ENCODE data around the gene HSPBP1.

HSPBP1 gene

GRCh38 chr19:55284405-55285058, 4.6 kb upstream of the HSPBP1 start:
- TF ChIP-seq PATZ1 (CRISPR knock-in tag; IDR thresholded peaks at IDR 0.05; ENCODE audit: borderline replicate concordance) (no peak), CREB5 (CRISPR knock-in tag; IDR thresholded peaks at IDR 0.05; ENCODE audit: low read depth) (no peak), OSR1 (CRISPR knock-in tag; IDR thresholded peaks at IDR 0.05) (no peak), TOX (CRISPR knock-in tag; IDR thresholded peaks at IDR 0.05; ENCODE audit: borderline replicate concordance) (no peak), GLIS3 (CRISPR knock-in tag; IDR thresholded peaks at IDR 0.05) (no peak), CSDC2 (CRISPR knock-in tag; IDR thresholded peaks at IDR 0.05) (no peak), ZNF8 (CRISPR knock-in tag; IDR thresholded peaks at IDR 0.05) (no peak), TSHZ2 (CRISPR knock-in tag; IDR thresholded peaks at IDR 0.05) (no peak), RARB (CRISPR knock-in tag; IDR thresholded peaks at IDR 0.05) (no peak), CSRNP3 (CRISPR knock-in tag; IDR thresholded peaks at IDR 0.05) (no peak), ESRRG (CRISPR knock-in tag; IDR thresholded peaks at IDR 0.05) (no peak), ZNF70 (CRISPR knock-in tag; IDR thresholded peaks at IDR 0.05) (no peak), ZNF565 (CRISPR knock-in tag; conservative IDR thresholded peaks at IDR 0.05; ENCODE audit: low read depth) (no peak), TCF4 (CRISPR knock-in tag; IDR thresholded peaks at IDR 0.05; ENCODE audit: borderline replicate concordance) (no peak), SNAI2 (CRISPR knock-in tag; IDR thresholded peaks at IDR 0.05) (no peak), ISL1 (CRISPR knock-in tag; IDR thresholded peaks at IDR 0.05) (no peak)
- ATAC-seq, result no peak

- TF ChIP-seq ZFP3 (CRISPR knock-in tag; IDR thresholded peaks at IDR 0.05) (no peak), RARB (CRISPR knock-in tag; IDR thresholded peaks at IDR 0.05) (no peak), ZNF565 (CRISPR knock-in tag; conservative IDR thresholded peaks at IDR 0.05; ENCODE audit: low read depth) (no peak), ZC3H10 (CRISPR knock-in tag; IDR thresholded peaks at IDR 0.05) (no peak), OSR1 (CRISPR knock-in tag; IDR thresholded peaks at IDR 0.05) (no peak), PPARA (CRISPR knock-in tag; IDR thresholded peaks at IDR 0.05; ENCODE audit: borderline replicate concordance) (no peak), TOX (CRISPR knock-in tag; IDR thresholded peaks at IDR 0.05; ENCODE audit: borderline replicate concordance) (no peak), ESRRG (CRISPR knock-in tag; IDR thresholded peaks at IDR 0.05) (no peak), PATZ1 (CRISPR knock-in tag; IDR thresholded peaks at IDR 0.05; ENCODE audit: borderline replicate concordance) (no peak), TCF4 (CRISPR knock-in tag; IDR thresholded peaks at IDR 0.05; ENCODE audit: borderline replicate concordance) (no peak), ZNF8 (CRISPR knock-in tag; IDR thresholded peaks at IDR 0.05) (no peak), GLIS3 (CRISPR knock-in tag; IDR thresholded peaks at IDR 0.05) (no peak), CREB5 (CRISPR knock-in tag; IDR thresholded peaks at IDR 0.05; ENCODE audit: low read depth) (no peak)
- ATAC-seq, result no peak
These were observed 3.9 kb upstream of the HSPBP1 start, which contains the start of gene BRSK1 for GRCh38 chr19:55283548-55284377. TSS of gene BRSK1 (plus strand) at chr19:55283997. CDS start at chr19:55284443, 446 bp downstream.

Measured in SK-N-SH treated with all-trans-retinoic acid at 6 μM for 48 hours (cell line).